Fibroblast of peridontal ligament (primary cell): ENCODE data around the gene FRMD7.
"Not testable (repeated sequence)": the region's sequence is repeated elsewhere in the genome, so short reads cannot be mapped to it uniquely, and the experiment has no call there.

ENCODE experiments used
- DNase-seq: peaks from one replicate; pipeline ENCODE4 v3.0.0-alpha.2; 2010; ENCODE audit errors: extremely low read depth

The FRMD7 gene

DNA sequence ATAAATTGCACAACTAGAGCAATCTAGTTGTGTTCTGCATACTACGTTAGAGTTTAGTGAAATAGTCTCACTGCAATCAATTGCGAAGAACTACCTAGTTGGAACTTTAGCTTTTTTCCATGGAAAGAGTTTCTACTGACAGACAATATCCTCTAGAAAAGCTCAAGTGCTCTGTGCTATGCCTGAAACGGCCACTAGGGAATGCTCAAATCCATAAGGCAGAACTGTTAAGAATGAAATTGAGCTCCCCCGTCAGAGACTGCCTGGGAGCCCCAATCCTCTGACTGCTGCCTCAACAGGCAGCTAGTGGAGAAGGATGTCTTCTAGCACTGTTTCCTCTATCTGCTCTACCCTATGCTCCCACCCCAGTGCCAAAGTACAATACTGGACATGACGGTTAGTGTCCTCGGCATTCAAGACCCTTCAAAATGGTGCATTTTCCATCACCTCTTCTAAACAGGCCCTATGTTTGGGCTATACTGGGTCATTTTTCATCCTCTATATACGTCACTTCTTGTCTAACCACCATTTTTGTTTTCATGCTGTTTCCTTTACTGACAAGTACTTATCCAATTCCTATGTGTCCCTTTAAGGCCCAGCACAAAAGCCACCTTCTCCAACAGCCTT, 35.3 kb downstream of the FRMD7 start:
- DNase-seq = peak; percentile 78

DNA sequence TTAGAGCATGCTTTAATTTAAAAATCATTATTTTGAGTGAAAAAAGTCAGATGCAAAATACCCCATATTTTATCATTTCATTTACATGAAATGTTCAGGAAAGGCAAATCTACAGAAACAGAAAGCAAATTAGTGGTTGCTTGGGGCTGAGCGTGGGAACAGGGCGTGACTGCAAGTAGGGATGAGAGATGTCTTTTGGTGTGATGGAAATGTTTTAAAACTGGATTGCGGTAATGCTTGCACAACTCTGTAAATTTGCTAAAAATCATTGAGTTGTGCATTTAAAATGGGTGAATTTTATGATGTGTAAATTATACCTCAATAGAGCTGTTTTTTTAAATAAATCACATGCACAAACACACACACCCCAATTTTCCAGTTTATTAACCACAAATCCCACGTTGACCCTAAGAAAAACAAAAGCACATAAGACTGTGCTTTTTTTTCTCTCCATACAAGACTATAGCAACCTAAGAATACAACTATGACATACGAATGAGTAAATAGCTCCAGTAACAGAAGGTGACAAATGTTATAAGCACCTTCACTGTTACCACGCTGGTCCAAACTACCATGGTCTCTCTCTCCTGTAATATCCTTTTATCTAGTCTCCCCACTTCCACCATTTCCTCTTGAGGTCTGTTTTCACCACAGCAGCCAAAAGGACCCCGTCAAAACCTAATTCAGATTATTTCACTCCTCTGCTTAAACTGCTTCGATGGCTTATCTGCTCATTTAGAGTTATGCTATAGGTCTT, 37.2 kb downstream of the FRMD7 start:
- no peak for DNase-seq

DNA sequence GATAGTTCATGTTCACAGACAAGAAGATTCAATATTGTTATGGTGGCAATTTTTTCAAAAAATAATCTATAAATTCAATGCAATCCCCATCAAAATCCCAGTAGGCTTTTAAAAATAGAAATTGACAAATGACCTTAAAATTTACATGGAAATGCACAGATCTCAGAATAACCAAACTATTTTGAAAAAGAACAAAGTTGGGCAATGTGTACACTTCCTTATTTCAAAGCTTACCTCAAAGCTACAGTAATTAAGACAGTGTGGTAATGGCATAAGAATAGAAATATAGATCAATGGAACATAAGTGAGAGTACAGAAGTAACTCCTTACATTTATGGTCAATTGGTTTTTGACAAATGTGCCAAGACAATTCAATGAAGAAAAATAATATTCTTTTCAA, 39.0 kb downstream of the FRMD7 start:
- DNase-seq = no peak

DNA sequence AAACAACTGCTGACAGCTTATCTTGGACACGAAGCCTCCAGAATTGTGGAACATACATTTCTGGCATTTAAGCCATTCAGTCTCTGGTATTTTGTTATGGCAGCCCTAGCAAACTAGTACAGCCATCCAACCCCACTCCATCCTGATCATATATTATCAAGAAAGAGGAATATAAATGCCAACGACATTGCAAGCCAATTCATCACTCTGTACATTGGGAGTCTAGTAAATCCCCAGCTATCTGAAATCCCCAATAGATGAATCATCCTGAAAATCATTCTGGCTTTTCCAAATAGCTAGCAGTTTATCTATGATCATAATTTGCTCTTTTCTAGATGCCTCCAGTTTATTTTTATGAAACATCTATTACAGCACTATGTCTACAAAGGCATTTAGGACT, 41.1 kb downstream of the FRMD7 start:
- peak; percentile 17 for DNase-seq

DNA sequence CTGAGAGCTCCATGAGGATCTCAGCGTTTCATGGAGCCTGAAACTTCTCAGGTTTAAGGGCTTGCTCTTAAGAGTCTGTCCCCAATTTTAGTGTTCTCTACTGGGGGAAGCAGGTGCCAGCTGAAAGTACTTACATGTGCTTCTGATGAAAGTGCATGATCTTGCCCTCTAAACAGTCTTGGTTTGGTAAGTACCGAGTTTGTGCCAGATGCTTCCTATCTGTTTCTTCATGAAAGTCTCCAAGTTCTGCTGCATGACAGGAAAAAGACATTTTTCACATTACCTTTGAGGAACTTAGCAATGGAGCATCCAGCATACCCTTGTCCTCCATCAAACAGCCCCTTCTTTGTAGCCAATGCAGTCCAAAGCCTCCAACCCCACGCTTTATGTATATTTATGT, 42.0 kb downstream of the FRMD7 start:
- DNase-seq = no peak

DNA sequence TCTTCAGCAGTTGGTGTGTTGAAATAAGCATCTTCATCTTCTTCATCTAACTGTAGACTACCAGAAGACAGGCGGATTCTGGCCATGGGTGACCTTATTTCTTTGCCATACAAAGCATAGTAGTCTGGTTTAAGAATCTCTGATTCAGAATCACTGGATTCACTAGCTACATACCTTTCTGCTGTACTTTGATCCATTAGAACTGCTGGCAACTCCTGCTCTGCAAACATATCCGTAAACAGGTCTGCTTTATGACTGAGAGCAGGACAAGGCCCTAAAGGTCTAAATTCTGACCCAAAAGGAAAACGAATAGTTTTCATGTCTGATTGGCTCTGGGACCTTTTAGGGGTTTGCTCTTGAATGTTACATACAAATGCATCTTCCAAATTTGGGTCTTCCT, 49.9 kb downstream of the FRMD7 start:
- no peak for DNase-seq

DNA sequence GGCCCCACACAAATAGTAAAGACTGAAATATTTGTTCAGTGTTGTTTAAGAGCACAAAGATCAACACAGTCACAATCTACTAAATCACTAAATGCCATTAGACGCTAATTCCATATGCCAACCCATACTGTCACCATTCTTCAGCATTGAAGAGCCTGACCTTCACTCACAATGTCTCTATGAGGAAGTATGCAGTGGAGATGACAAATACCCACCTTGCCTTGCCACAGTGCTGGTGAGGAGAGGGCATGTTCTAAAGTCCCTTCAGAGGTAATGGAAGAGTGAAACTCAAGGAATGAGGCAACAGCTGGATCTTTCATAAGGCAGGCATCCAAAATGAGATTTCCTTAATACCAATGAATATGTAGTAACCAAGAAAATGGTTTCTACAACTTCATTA, 50.4 kb downstream of the FRMD7 start:
- DNase-seq = no peak

DNA sequence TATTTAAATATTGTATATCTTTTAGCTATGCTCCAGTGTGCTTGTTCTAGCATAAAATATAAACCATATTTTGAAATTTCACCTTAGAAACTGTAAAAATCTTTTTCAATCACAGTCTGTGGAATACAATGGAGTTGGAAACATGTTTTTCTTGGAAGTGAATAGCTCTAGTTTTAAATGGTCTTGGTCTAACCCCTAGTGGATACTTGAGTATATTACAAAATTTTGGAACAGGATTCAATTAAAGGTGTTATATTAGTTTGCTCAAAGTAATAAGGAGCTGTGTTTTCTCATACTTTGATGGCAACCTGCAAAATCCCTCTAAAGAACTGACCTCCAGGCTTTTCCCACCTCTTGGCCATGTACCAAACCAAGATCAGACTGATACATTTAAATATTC, 56.6 kb downstream of the FRMD7 start:
- DNase-seq = peak; percentile 40

DNA sequence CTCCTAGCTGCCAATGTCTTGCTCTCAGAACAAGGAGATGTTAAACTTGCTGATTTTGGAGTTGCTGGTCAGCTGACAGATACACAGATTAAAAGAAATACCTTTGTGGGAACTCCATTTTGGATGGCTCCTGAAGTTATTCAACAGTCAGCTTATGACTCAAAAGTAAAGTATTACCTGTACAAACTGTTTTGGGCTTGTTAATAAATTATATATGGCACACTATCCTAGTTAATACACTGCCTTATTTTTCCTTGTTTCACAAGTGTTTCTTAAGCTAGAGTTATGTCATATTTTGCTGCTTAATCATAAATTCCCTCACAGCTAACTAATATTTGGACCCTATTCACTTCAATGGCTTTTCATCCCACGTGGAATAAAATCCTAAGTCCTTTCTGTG, 59.4 kb downstream of the FRMD7 start:
- no peak for DNase-seq

DNA sequence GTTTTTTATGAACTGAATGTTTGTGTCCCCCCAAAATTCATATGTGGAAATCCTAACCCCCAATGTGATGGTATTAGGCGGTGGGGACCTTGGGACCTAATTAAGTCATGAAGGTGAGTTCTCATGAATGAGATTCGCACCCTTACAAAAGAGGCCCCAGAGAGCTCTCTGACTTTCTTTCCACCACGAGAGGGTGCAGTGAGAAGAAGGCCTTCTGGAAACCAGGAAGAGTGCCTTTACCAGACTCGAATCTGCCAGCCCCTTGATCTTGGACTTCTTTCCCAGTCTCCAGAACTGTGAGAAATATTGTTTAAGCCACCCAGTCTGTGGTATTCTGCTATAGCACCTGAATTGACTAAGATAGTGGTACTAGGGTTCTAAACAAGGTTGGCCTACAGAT, 64.0 kb downstream of the FRMD7 start:
- no peak for DNase-seq

DNA sequence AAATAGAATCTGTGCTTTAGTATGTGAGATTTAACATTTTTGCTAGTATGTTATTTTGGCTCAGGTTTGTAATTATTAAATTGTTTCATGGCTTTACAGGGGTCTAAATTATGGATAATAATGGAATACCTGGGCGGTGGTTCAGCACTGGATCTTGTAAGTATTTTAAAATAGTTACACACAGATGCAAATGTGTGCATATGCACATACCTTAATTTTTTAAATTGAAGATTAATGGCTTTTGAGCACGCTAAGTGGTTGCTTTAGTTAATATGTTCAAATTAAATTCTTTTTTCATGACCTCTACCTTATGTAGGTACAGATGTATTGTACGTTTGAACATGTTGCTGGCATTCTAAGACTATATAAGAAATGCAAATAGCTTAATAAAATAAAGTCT, 64.5 kb downstream of the FRMD7 start:
- no peak for DNase-seq

DNA sequence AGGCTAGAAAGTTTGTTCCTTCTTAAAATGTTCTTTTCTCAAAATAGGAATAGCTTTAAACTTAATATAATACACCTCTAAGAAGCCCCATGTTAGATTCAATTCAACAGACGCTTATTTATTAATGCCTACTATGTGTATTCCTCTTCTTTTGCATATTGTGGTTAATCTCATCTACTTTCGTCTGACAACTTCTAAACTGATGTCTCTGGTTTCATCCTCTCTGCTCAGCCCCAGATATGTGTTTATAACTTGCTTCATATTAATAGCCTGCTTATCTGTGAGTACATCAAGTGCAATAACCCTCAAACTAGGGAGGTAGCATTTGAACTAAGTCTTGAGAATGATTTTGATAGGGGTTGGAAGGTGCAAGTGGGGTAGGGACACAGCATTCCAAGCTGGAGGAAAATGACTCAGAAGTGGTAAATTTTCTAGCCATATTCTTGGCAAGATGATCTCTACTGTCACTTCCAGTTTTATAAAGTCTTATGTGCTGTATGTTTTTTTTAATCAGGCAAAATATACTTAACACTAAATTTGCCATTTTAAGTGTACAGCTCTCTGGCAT, 67.8 kb downstream of the FRMD7 start:
- no peak for DNase-seq

DNA sequence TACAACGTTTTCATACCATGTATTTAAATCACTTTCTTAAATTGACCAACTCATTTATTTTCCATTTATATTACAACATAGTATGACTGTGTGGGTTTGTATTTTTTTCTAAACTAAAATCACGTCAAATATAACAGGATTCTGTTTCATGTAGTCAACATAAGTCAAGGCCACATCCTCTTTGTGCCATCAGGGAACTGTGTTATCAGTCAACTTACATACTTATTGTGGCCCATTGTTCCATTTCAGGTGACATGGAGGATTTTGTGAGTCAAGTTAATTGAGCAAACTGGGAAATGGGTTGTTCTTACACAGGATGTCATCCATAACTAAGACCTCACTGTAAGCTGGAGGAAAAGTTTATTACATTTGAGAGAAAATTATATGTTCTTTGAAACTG, 68.8 kb downstream of the FRMD7 start:
- DNase-seq = no peak

DNA sequence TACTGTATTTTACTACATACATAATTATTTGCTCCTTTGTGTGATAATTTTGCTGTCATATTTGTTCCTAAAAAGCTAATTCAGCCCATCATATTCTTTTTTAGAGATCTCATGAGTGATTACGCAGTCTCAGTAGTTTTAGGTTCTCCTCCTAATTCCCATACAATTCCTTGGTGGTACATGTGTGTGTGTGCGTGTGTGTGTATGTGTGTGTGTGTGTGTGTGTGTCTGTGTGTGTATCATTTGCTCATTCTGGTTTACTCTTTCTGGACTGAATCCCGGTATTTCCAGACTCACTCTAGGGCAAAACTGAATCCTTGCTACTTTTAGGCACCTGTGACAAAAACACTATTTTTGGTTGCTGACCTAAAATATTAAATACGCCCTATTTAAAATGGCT, 69.8 kb downstream of the FRMD7 start:
- no peak for DNase-seq

DNA sequence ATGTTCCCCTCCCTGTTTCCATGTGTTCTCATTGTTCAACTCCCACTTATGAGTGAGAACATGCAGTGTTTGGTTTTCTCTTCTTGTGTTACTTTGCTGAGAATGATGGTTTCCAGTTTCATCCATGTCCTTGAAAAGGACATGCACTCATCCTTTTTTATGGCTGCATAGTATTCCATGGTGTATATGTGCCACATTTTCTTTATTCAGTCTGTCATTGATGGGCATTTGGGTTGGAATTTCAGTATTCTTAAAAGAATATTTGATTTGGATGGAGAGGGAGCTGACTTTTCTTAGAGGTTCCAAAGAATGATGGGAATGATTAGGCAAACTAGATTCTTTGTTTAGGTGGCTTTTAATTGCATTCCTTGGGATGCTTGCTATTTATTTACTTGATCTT, 76.0 kb downstream of the FRMD7 start:
- not testable (repeated sequence) for DNase-seq

DNA sequence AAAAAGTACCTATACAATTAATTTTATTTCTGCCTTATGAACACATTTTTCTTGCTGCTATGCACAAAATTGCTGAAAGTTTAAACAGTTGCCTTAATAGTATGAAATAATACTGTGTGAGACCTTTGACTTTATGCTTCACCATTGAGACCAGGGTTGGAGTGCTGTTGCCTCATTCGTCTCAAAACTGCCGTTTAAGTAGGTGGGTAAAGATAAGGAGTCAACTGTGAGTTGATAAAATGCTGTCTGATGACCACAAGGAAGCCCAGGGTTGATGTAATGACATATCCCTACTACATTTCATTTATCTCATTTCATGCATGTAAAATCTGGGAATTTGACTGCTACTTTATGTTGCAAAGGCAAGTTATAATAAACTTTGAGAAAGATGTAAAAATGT, 81.3 kb downstream of the FRMD7 start:
- no peak for DNase-seq

DNA sequence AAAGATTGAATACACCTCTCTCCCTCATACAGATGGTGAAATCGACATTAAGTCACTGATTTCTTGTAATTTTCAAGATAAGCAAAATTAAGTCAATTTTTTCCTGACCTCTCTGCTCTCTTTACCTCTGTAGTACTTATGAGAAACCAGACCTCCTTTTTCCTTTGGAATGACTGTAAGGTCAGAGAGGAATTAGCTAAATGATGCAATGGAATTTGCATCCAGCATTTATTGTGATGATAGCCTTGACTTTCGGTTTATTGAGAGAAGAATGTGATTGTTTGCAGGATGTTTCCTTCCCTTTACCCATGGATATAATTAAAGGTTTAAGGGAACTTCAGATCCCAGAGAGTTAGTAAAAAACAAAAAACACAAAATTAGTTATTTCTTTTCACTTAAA, 82.4 kb downstream of the FRMD7 start:
- no peak for DNase-seq

DNA sequence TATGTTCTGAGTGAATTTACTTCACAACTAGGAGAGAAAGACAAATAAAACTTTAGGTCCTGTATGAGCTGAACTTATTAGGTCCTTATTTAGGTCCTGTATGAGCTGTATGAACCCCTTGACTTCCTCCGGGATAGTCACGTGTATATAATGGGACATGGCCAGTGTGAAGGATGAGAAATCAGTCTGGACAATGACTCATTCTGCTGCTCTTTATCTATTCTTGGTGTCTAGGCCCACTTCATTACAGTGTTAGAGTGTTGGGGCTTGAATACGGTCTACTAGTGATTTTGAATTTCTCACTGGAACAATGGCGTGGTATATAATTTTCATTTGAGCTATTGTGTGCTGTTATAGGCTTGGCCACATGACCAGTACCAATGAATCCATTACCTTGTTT, 82.9 kb downstream of the FRMD7 start:
- no peak for DNase-seq

DNA sequence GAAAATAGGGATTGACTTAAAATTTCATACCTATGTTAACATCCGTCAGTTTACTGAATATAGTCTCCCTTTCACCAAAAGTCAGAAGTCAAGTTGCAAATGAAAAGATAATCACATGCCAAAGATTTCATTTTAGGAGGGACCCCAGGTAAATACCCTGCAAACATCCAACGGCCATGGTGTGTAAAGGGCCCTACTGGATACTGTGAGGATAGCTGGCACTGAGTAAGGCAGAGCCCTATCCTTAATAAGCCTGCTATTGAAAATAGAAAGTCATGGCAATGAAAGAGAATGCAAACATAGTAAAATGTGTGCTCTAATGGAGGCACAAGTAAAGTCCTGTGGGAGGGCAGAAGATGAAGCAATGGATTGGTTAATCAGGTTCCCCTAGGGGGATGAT, 83.8 kb downstream of the FRMD7 start:
- no peak for DNase-seq

DNA sequence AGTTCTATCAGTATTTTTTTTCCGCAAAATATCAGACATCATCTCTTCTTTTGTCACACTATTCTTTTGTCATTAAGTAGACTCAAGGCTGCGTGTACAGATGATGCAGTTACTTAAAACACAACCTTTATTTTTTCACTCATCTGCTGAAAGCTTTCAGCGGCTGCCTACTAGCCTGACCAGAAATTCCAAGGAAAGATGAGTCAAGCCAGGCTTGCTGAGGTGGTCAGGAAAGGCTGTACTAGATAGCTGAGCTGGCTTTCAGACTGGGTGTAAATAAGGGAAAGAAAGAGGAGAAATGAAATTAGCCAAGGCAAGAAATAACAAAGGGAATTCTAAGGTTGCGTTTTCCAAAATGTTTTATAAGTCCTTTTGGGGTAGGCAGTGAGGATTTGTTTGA, 86.8 kb downstream of the FRMD7 start:
- DNase-seq = peak; percentile 18

DNA sequence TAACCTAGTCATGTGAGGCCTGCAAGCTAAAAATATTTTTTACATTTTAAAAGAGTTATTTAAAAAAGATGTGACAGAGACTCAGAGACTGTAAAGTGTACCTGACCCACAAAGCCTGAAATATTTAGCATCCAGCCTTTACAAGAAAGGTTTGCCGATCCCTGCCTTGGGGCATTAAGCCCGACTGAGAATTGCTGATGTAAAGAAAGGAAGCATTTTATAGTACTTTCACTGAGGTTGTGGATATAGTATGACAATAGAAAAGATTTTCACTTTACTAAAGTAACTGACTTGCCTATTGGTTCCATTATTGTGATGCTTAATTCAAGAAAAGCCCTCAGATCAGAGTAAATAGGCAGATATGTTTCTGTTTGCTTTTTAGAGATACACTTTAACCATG, 87.8 kb downstream of the FRMD7 start:
- no peak for DNase-seq

DNA sequence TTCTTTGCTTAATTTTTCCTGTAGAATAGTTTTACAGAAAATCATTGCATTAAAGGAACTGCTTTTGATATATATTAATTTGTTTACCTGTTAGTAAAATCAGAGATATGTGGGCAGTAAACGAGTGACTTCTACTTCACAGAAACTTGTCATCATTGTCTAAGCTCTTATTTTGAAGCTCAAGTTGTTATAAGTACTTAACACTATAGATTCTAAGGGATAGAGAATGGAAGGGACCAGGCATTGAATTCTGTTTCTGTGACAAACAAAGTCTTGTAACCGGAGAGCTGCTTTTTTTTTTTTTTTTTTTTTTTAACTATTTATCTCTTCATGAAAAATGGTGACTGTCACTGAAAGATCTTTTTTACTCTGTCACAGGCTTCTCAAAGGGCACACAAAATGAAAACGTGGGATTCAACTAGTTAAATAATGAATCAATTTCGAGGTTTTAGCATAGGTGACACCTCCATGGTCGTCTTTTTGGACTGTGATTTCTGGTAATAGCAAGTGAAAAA, 90.3 kb downstream of the FRMD7 start:
- no peak for DNase-seq

DNA sequence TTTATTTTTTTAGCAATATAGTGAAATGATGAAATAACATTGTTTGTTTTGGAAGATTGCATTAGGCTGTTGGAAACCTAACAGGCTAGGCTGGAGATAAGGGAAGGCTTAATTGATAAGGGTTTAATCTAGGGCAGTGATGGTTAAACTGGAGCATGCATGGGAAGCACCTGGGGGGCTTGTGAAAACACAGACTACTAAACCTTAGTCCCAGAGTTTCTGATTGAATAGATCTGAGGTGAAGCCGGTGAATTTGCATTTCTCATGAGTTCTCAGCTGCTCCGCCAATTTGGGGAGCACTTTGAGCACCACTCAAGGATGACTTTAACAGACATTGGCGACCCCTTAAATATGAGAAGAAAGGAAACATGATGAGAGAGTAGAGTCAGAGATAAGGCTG, 93.2 kb downstream of the FRMD7 start:
- DNase-seq = no peak
